Gastrocnemius medialis (tissue), 4 donors: Measurements from ENCODE around the gene MTARC2. TPM values are rescaled to one million over a fixed set of nuclear protein-coding genes. Genes with fewer than 3 reads are reported as not detected.

Experiments used
- ATAC-seq, 2 donors: fragments of 150-250 bp; one replicate each; pipeline ENCODE4 v1.9.1; 2016
- DNase-seq, 2 donors: peaks; one replicate each; pipeline ENCODE4 v3.0.0-alpha.2; 2019
- H3K27ac ChIP-seq, 4 donors: fragments of 200-600 bp; sonication (generic); 1 replicate in 1 of 4; 2 replicates in 3 of 4; pipeline ENCODE4 v1.5.1; 2016 to 2018; ENCODE audit warnings: mild to moderate bottlenecking in 2 of 4, moderate library complexity in 1 of 4
- H3K27me3 ChIP-seq, 3 donors: fragments of 200-600 bp; sonication (generic) in 2 of 3; 1 replicate in 1 of 3; 2 replicates in 2 of 3; pipeline versions ENCODE4 v1.5.1 to v1.6.0; 2016 to 2019; ENCODE audit warnings: mild to moderate bottlenecking in 1 of 3, moderate library complexity in 1 of 3
- H3K36me3 ChIP-seq, 2 donors: fragments of 200-600 bp; sonication (generic) in 1 of 2; one replicate each; pipeline ENCODE4 v1.5.1; 2017 to 2018
- H3K4me1 ChIP-seq, 2 donors: fragments of 200-600 bp; sonication (generic) in 1 of 2; one replicate each; pipeline ENCODE4 v1.5.1; 2016 to 2017; ENCODE audit warnings: mild to moderate bottlenecking in 2 of 2
- H3K4me3 ChIP-seq, 4 donors: fragments of 200-600 bp; sonication (generic) in 3 of 4; 1 replicate in 1 of 4; 2 replicates in 3 of 4; pipeline ENCODE4 v1.5.1; 2016 to 2019; ENCODE audit warnings: mild to moderate bottlenecking in 2 of 4
- H3K9me3 ChIP-seq, 3 donors: fragments of 200-600 bp; sonication (generic) in 2 of 3; 1 replicate in 1 of 3; 2 replicates in 2 of 3; pipeline ENCODE4 v1.5.1; 2016 to 2019
- POLR2A ChIP-seq, 2 donors: fragments of 450-650 bp; IDR thresholded peaks; one replicate each; pipeline ENCODE4 v1.6.1; 2017; ENCODE audit warnings: antibody characterized with exemption in 2 of 2, mild to moderate bottlenecking in 2 of 2, moderate library complexity in 2 of 2
- in situ Hi-C, 4 donors: fragments of 200-750 bp; cut with MboI; loops; one replicate each; pipeline versions ENCODE4 v1.15.0 to v1.8.0; 2017; ENCODE audit warnings: low sequenced_read_pairs in 4 of 4
- intact Hi-C: fragments of 100-400 bp; cut with DNase I; formaldehyde crosslinking; loops from one replicate; pipeline ENCODE4 v1.15.1; 2023; ENCODE audit warnings: low total_unique reads
- total RNA-seq, 4 donors: library from RNA; depleted of rRNA; stranded (reverse); fragments of >200 nt; gene quantifications; one replicate each; pipeline versions ENCODE4 v1.1.0 to v1.2.3, GENCODE V29; 2016
- TF ChIP-seq, protein P1 (sequence below), 5 experiments: fragments of 450-650 bp in 3 of 5; fragments of 200-600 bp in 2 of 5; sonication (generic) in 2 of 5; IDR thresholded peaks in 4 of 5; conservative IDR thresholded peaks in 1 of 5; 1 replicate in 4 of 5; 2 replicates in 1 of 5; pipeline ENCODE4 v1.5.1; 2016 to 2019; ENCODE audit warnings: antibody characterized with exemption in 5 of 5, mild to moderate bottlenecking in 3 of 5, moderate library complexity in 3 of 5

Gene MTARC2
- total RNA-seq, 4 donors from 2014 or later = 5.8 to 12.0 (median 7.3) TPM

DNA sequence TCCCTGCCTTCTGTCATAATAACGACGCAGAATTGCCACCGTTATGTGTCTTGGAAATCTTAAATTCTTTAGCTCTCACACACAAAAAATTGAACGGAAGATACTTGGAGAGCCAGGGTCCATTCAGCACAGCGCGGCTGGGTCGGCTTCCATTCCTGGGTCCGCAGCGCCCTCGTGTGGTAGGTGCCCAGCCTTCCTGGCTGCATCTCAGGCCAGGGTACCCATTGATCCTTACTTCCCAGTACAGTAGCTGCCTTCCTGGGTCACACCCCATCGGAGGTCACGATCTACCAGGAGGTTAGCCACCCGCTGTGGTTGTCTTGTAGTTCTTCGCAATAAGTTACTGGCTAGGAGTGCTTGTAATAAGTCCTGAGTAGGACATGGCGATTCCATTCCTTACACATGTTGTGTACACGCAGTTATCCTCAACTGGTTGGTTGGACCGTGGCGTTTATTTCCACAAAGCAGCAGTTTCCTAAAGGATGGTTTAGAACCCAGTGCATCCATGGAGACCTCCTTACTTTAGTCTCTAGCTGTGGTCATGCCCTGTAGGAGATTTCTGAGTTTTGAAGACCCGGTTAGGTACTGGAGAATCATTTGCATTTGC, 28.7 kb downstream of the MTARC2 start:
- no peak overlapping the region for H3K4me3 ChIP-seq
- intact Hi-C loops (loop anchor here (1.0 to 5.0 kb wide), 2 partner anchors 97 to 560 kb away; no protein-coding TSS in a partner anchor), in situ Hi-C loops (loop anchor here in 3 of 4 donors (5.0 to 25.0 kb wide), 3 partner anchors 90 to 490 kb away; no protein-coding TSS in a partner anchor)
- no peak overlapping the region for H3K27ac ChIP-seq
- TF ChIP-seq, protein P1, sequence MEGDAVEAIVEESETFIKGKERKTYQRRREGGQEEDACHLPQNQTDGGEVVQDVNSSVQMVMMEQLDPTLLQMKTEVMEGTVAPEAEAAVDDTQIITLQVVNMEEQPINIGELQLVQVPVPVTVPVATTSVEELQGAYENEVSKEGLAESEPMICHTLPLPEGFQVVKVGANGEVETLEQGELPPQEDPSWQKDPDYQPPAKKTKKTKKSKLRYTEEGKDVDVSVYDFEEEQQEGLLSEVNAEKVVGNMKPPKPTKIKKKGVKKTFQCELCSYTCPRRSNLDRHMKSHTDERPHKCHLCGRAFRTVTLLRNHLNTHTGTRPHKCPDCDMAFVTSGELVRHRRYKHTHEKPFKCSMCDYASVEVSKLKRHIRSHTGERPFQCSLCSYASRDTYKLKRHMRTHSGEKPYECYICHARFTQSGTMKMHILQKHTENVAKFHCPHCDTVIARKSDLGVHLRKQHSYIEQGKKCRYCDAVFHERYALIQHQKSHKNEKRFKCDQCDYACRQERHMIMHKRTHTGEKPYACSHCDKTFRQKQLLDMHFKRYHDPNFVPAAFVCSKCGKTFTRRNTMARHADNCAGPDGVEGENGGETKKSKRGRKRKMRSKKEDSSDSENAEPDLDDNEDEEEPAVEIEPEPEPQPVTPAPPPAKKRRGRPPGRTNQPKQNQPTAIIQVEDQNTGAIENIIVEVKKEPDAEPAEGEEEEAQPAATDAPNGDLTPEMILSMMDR (IDR thresholded peaks at IDR 0.05 in 4 of 5, conservative IDR thresholded peaks at IDR 0.05 in 1 of 5) = peak; percentile 77 to 94 (median 85)
- no peak for TF ChIP-seq POLR2A (IDR thresholded peaks at IDR 0.05)
- H3K27me3 ChIP-seq = no peaks in the 10 kb centered on the region
- ATAC-seq = peak; percentile 74 to 88
- H3K4me1 ChIP-seq = peaks cover 0 to 13% of the 10 kb centered on the region in 2 donors
- H3K36me3 ChIP-seq = no peaks in the 10 kb centered on the region
- peak; percentile 54 to 56 for DNase-seq
- H3K9me3 ChIP-seq = no peaks in the 10 kb centered on the region

DNA sequence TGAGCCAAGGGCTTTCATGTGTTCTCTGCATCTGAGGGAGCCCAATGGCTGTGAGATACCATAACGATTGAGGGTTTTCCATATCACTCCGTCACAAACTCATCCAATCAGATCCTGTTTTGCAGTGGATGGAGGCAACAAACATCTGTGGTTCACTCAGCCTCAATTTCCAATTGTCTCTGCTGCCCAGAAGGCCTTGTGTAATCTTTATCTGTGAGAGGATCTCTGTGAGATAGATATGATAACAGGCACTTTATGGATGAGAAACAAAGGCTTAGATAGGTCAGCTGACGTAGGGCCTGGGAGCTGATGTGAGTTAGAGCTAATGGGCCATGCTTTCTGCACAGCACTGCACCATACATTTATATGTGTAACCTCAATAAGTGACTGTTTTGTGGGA, 35.3 kb downstream of the MTARC2 start:
- ATAC-seq (no peak), DNase-seq (no peak)
- Histone ChIP-seq H3K4me3 (no peak overlapping the region), H3K36me3 (peaks cover 3% of the 10 kb centered on the region in 2 donors), H3K27me3 (no peaks in the 10 kb centered on the region), H3K4me1 (peaks cover 6 to 23% of the 10 kb centered on the region in 2 donors), H3K27ac (no peak overlapping the region), H3K9me3 (no peaks in the 10 kb centered on the region)
- in situ Hi-C loops (loop anchor here in 2 of 4 donors (5.0 to 25.0 kb wide), 2 partner anchors 91 to 496 kb away; partner anchors contain the start of gene C1orf115 (in 1 of the 2)), intact Hi-C loops (loop anchor here (10.0 kb wide), 1 partner anchor 509 kb away; the partner anchor contains the start of gene RAB3GAP2)
- no peak for TF ChIP-seq POLR2A (IDR thresholded peaks at IDR 0.05)
- TF ChIP-seq, protein P1 (IDR thresholded peaks at IDR 0.05 in 4 of 5, conservative IDR thresholded peaks at IDR 0.05 in 1 of 5) = no peak

DNA sequence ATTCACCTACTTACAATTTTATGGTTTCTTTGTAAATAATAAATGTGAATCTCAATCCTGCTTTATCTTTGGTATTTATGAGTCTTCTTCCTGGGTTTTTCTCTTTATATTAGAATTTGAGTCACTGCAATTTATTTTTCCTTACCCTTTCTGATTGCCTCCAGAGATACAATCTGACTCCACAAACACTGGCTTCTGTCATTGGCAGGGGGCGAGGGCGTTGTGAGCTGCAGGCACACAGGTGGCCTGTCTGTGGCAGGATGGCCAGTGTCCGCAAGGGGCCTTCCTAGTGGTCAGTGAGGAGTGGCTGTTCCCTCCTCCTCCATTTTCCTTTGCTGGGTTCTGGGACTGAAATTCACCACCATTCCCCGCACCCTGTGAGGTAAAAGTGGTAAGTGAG, 36.6 kb downstream of the MTARC2 start:
- H3K27me3 ChIP-seq = no peaks in the 10 kb centered on the region
- no peak overlapping the region for H3K4me3 ChIP-seq
- intact Hi-C loops (loop anchor here (10.0 kb wide), 1 partner anchor 510 kb away; the partner anchor contains the start of gene RAB3GAP2), in situ Hi-C loops (loop anchor here in 2 of 4 donors (5.0 to 25.0 kb wide), 2 partner anchors 92 to 497 kb away; partner anchors contain the start of gene C1orf115 (in 1 of the 2))
- H3K27ac ChIP-seq = no peak overlapping the region
- no peaks in the 10 kb centered on the region for H3K9me3 ChIP-seq
- TF ChIP-seq, protein P1 (IDR thresholded peaks at IDR 0.05 in 4 of 5, conservative IDR thresholded peaks at IDR 0.05 in 1 of 5) = no peak
- H3K36me3 ChIP-seq = peaks cover 3% of the 10 kb centered on the region in 2 donors
- DNase-seq = no peak
- no peak for ATAC-seq
- peaks cover 6 to 23% of the 10 kb centered on the region in 2 donors for H3K4me1 ChIP-seq

DNA sequence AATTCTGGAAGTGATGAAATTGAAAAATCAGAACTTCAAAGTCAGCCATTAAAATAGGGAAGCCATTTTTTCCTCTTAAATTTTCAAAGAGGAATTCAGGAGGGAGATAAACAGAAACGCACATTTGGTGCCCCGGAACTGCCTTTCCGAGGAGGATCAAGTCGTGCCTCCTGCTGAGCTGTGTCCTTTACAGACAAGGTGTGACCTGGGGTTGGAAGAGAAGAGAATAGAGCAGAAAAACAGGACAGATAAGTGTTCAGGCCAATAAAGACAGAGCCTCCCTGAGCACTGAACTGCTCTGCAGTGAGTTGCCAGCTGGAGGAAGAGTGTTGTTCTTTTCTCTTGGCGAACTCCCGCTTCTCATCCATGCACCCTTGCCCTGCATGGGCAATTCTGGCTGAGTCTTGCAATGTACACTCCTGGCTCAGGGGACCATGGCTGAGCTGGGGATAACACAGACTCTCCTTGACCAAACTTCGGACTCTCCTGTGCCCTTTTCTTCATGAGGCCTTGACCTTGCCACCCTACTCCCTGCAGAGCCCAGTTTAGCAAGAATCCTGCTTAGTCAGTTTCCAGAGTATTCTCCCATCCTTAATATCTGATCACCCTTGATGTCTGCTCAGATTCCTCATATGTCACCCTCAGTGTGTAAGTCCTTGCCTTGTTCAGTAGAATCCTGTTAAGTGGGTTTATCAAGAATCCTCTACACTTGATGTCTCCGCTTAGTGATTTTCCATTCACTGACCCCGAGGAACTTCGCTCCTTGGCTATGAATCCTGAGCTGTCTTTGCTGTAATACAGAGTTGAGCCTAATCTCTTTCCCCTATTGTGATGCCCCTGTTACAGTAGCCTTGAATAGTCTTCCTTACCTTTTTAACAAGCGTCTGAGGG, 37.3 kb downstream of the MTARC2 start:
- Histone ChIP-seq H3K27ac (peak overlapping the region in 3 of 4 donors; percentile 56 to 76 (median 62)), H3K4me1 (peaks cover 6 to 23% of the 10 kb centered on the region in 2 donors), H3K36me3 (peaks cover 3% of the 10 kb centered on the region in 2 donors), H3K9me3 (no peaks in the 10 kb centered on the region), H3K27me3 (no peaks in the 10 kb centered on the region), H3K4me3 (peak overlapping the region in 1 of 4 donors; percentile 63)
- no peak for TF ChIP-seq POLR2A (IDR thresholded peaks at IDR 0.05)
- TF ChIP-seq, protein P1 (IDR thresholded peaks at IDR 0.05 in 4 of 5, conservative IDR thresholded peaks at IDR 0.05 in 1 of 5) = no peak
- in situ Hi-C loops (loop anchor here in 2 of 4 donors (25.0 kb wide), 1 partner anchor 498 kb away; no protein-coding TSS in a partner anchor), intact Hi-C loops (loop anchor here (10.0 kb wide), 1 partner anchor 511 kb away; the partner anchor contains the start of gene RAB3GAP2)
- no peak for ATAC-seq
- DNase-seq = no peak
